Subcutaneous adipose tissue (tissue), 4 donors: ENCODE data around the gene SLC6A12. TPM values are rescaled to one million over a fixed set of nuclear protein-coding genes. Genes with fewer than 3 reads are reported as not detected.

ENCODE experiments used
- total RNA-seq, 4 donors: library from RNA; depleted of rRNA; stranded (reverse); fragments of >200 nt; gene quantifications; one replicate each; pipeline ENCODE4 v1.1.0, GENCODE V29; 2016
- TF ChIP-seq, protein P1 (sequence below): fragments of 450-650 bp; IDR thresholded peaks from one replicate; pipeline ENCODE4 v1.5.1; 2016; ENCODE audit warnings: low read depth, mild to moderate bottlenecking, control low read depth, antibody characterized with exemption, moderate library complexity

Gene SLC6A12
- total RNA-seq, 4 donors from 2014 or later: 0.33 to 4.4 (median 1.5) TPM

GRCh38 chr12:254912-255311 is 41.0 kb upstream of the SLC6A12 start:
- TF ChIP-seq, protein P1, sequence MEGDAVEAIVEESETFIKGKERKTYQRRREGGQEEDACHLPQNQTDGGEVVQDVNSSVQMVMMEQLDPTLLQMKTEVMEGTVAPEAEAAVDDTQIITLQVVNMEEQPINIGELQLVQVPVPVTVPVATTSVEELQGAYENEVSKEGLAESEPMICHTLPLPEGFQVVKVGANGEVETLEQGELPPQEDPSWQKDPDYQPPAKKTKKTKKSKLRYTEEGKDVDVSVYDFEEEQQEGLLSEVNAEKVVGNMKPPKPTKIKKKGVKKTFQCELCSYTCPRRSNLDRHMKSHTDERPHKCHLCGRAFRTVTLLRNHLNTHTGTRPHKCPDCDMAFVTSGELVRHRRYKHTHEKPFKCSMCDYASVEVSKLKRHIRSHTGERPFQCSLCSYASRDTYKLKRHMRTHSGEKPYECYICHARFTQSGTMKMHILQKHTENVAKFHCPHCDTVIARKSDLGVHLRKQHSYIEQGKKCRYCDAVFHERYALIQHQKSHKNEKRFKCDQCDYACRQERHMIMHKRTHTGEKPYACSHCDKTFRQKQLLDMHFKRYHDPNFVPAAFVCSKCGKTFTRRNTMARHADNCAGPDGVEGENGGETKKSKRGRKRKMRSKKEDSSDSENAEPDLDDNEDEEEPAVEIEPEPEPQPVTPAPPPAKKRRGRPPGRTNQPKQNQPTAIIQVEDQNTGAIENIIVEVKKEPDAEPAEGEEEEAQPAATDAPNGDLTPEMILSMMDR: no peak

DNA sequence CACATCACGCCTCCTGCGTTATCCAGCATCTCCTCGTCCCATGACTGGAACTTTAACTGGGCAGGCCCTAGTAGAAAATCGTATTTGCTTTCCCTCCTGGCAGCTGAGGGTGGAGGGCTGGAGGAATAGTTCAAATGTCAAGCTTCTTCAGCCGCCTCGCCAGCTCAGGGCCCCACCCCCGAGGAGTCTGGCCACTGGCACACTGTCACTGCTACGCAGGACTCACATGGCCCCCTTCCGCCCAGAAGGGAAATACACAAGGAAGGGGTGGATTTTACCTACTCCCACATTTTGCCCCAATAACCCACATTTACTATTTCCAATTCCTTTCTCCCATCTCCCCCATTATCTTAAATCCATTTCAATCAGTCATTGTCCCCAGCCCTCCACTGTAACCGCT is 40.1 kb upstream of the SLC6A12 start:
- TF ChIP-seq, protein P1: no peak

- TF ChIP-seq, protein P1: no peak
These were observed 39.3 kb upstream of the SLC6A12 start for GRCh38 chr12:253116-253831.

- TF ChIP-seq, protein P1: no peak
These were observed 38.7 kb upstream of the SLC6A12 start for GRCh38 chr12:252636-253035.

- TF ChIP-seq, protein P1: no peak
These were observed 33.3 kb upstream of the SLC6A12 start for GRCh38 chr12:247271-247670.

DNA sequence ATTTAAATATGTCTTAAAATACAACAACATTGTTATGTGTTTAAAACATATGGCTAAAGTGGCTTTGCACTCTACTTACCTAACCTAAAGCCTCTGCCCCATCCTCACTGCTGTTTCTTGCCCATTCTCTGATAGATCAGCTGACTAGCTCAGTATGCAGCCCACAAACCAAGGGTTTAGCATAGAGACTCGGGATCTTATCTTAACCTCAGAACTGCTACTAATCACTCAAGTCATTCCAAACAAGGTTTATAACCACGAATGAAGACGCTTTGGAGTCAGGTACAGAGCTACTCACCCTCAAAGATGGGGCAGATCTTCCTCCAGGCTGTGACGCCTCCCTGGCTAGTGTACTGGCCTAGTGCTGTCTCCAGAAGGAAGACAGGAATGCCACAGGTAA is 29.4 kb upstream of the SLC6A12 start:
- TF ChIP-seq, protein P1: no peak

- TF ChIP-seq, protein P1: no peak
These were observed 28.5 kb upstream of the SLC6A12 start for GRCh38 chr12:242496-242895.
